OCI-LY3 (cell line): Measurements from ENCODE around the gene EME1.

ENCODE experiments used
- H2AFZ ChIP-seq: fragments of 200-600, 300-600 bp; shearing (Covaris generic); 2 replicates; pipeline ENCODE4 v1.6.0; 2014; ENCODE audit warnings: antibody characterized with exemption, low read depth, low read length
- H3K27ac ChIP-seq: fragments of 200-600, 300-600 bp; sonication (generic); 2 replicates; pipeline ENCODE4 v1.5.1; 2014; ENCODE audit warnings: mild to moderate bottlenecking, low read length, moderate library complexity, mixed read lengths
- H3K27me3 ChIP-seq: fragments of 200-600, 300-600 bp; sonication (generic); 2 replicates; pipeline ENCODE4 v1.6.1; 2014; ENCODE audit warnings: low read depth, low read length, mixed read lengths
- H3K36me3 ChIP-seq: fragments of 200-600, 300-600 bp; sonication (generic); replicated peaks from 2 replicates; pipeline ENCODE3; 2014; ENCODE audit warnings: low read depth, low read length, mixed read lengths
- H3K4me1 ChIP-seq: fragments of 300-600, 200-600 bp; sonication (generic); 2 replicates; pipeline ENCODE4 v1.6.1; 2014; ENCODE audit warnings: low read length, mixed read lengths
- H3K4me2 ChIP-seq: fragments of 200-600, 300-600 bp; sonication (generic); 2 replicates; pipeline ENCODE4 v1.6.1; 2014; ENCODE audit warnings: low read length, mixed read lengths
- H3K4me3 ChIP-seq: fragments of 300-600, 200-600 bp; sonication (generic); 2 replicates; pipeline ENCODE4 v1.5.1; 2014; ENCODE audit warnings: antibody characterized with exemption, mild to moderate bottlenecking, low read length, moderate library complexity
- H3K79me2 ChIP-seq: fragments of 300-600, 200-600 bp; shearing (Covaris generic); 2 replicates; pipeline ENCODE4 v1.6.1; 2014; ENCODE audit warnings: mild to moderate bottlenecking, low read length, mixed read lengths
- H3K9ac ChIP-seq: fragments of 300-600, 200-600 bp; shearing (Covaris generic); 2 replicates; pipeline ENCODE4 v1.6.0; 2014; ENCODE audit warnings: mild to moderate bottlenecking, low read length, moderate library complexity
- H3K9me3 ChIP-seq: fragments of 200-600, 300-600 bp; shearing (Covaris generic); 2 replicates; pipeline ENCODE4 v1.6.1; 2014; ENCODE audit warnings: low read length, mixed read lengths; ENCODE audit not compliant: insufficient read depth
- H4K20me1 ChIP-seq: fragments of 200-600, 300-600 bp; sonication (generic); 2 replicates; pipeline ENCODE4 v1.6.1; 2016; ENCODE audit warnings: low read length, mixed read lengths; ENCODE audit not compliant: insufficient read depth
- CTCF ChIP-seq: fragments of 200-600, 300-600 bp; sonication (generic); IDR thresholded peaks from 2 replicates; pipeline ENCODE4 v1.5.1; 2014; ENCODE audit warnings: antibody characterized with exemption, low read length, low read depth
- EZH2phosphoT487 ChIP-seq: fragments of 200-600 bp; shearing (Covaris generic); IDR thresholded peaks from 2 replicates; pipeline ENCODE4 v1.6.1; 2018; ENCODE audit warnings: antibody characterized with exemption, mixed run types, low read depth

EME1 gene

GRCh38 chr17:50372758-50373556, at the start of gene EME1, which contains the start of gene MRPL27:
TSS of gene EME1 (plus strand) at chr17:50373229. CDS start at chr17:50375209, 1,980 bp downstream.
TSS of gene MRPL27 (minus strand) at chr17:50373184. CDS start at chr17:50373170, 14 bp downstream.
- H3K4me1 ChIP-seq = peaks cover 15% of the 10 kb centered on the region
- H3K27ac ChIP-seq = peak within 1 kb of the TSS; percentile 77
- H3K9ac ChIP-seq = peak within 1 kb of the TSS; percentile 79
- TF ChIP-seq CTCF = no peak
- TF ChIP-seq EZH2phosphoT487 = no peak
- 0 out of 2 replicates have a peak, but pooled peaks cover 4% of the 10 kb centered on the region for H4K20me1 ChIP-seq
- H3K4me3 ChIP-seq = peak within 1 kb of the TSS; percentile 86
- H3K27me3 ChIP-seq = no peaks in the 10 kb centered on the region
- H3K9me3 ChIP-seq = no peaks in the 10 kb centered on the region
- peak within 1 kb of the TSS; percentile 90 for H2AFZ ChIP-seq
- H3K79me2 ChIP-seq = peaks cover 30% of the 10 kb centered on the region
- H3K4me2 ChIP-seq = peak within 1 kb of the TSS; percentile 83
- H3K36me3 ChIP-seq = peaks cover 41% of the 10 kb centered on the region

- no peak overlapping the region for H3K4me3 ChIP-seq
- TF ChIP-seq CTCF (no peak), EZH2phosphoT487 (no peak)
- no peaks in the 10 kb centered on the region for H3K9me3 ChIP-seq
- H3K27ac ChIP-seq = no peak overlapping the region
- no peaks in the 10 kb centered on the region for H4K20me1 ChIP-seq
- H3K36me3 ChIP-seq = no peaks in the 10 kb centered on the region
- no peaks in the 10 kb centered on the region for H3K79me2 ChIP-seq
- no peak overlapping the region for H3K4me2 ChIP-seq
- no peak overlapping the region for H2AFZ ChIP-seq
- no peaks in the 10 kb centered on the region for H3K27me3 ChIP-seq
- peaks cover 11% of the 10 kb centered on the region for H3K4me1 ChIP-seq
- H3K9ac ChIP-seq = no peak overlapping the region
Measured at GRCh38 chr17:50325906-50326305, 47.1 kb upstream of the EME1 start.

DNA sequence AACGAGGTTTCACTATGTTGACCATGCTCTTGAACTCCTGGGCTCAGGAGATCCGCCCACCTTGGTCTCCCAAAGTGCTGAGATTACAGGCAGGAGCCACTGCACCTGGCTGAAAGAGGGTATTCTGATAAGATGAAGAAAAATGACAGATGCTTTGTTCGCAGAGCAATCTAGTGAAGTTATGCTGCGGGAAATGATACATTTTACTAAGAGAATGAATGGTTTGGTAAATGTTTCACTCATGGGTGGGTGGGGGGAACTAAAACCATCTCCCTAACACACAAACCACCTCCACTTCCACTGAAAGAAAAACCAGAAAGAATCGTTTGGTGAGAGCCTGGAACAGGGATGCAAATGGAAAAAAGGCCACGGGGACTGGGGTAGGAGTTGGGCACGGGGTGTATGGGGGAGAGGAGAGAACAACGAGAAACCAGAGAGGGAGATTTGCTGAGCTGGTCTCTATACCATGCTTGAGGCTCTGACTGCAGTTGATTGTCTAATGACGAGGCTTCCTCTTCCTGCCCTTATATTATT, 46.1 kb upstream of the EME1 start:
- peak overlapping the region; percentile 63 for H3K4me3 ChIP-seq
- no peak for TF ChIP-seq EZH2phosphoT487
- no peak for TF ChIP-seq CTCF
- peak overlapping the region; percentile 58 for H3K4me2 ChIP-seq
- H4K20me1 ChIP-seq = no peaks in the 10 kb centered on the region
- H3K36me3 ChIP-seq = no peaks in the 10 kb centered on the region
- H3K27ac ChIP-seq = no peak overlapping the region
- peak overlapping the region; percentile 12 for H3K9ac ChIP-seq
- no peaks in the 10 kb centered on the region for H3K79me2 ChIP-seq
- H3K4me1 ChIP-seq = peaks cover 11% of the 10 kb centered on the region
- no peaks in the 10 kb centered on the region for H3K9me3 ChIP-seq
- H2AFZ ChIP-seq = peak overlapping the region; percentile 78
- H3K27me3 ChIP-seq = no peaks in the 10 kb centered on the region
